K562 (cell line): Measurements from ENCODE around the gene ELSPBP1. TPM values are rescaled to one million over a fixed set of nuclear protein-coding genes. Genes with fewer than 3 reads are reported as not detected.

Experiments used
- ATAC-seq: fragments of 200-7000 bp; cut with Tn5 transposase; 3 replicates; pipeline ENCODE4 v1.9.1; 2020; ENCODE audit warnings: moderate library complexity
- BruUV-seq: library from RNA; stranded (reverse); fragments of 400-500 nt; replicated peaks from 2 replicates; lab custom pipeline; 2021; lab: Mats Ljungman, UMichigan
- CTCF ChIA-PET: fragments of 300-600 bp; formaldehyde crosslinking; extraction: SDS; loops from one replicate; lab custom pipeline; 2021; ENCODE audit warnings: low intra/inter-chr PET ratio; lab: Yijun Ruan, JAX
- POLR2A ChIA-PET: fragments of 300-600, 350-650 bp; sonication (Branson Sonifier 250); formaldehyde crosslinking; extraction: SDS; loops from one replicate; lab custom pipeline; 2021; ENCODE audit warnings: antibody characterized with exemption, inconsistent platforms; lab: Yijun Ruan, JAX
- DNase-seq, 4 experiments: peaks; one replicate each; pipeline versions ENCODE4 v3.0.0 to v3.0.0-alpha.2; 2011 to 2018; ENCODE audit warnings: low spot score in 3 of 4, mixed read lengths in 3 of 4; ENCODE audit errors: extremely low read depth in 1 of 4
- FAIRE-seq: peaks from 2 replicates; lab custom pipeline; 2011; peaks lifted over from hg19 to GRCh38; lab: Jason Lieb, UNC
- H2AFZ ChIP-seq: 2 replicates; pipeline ENCODE4 v1.6.0; 2011; ENCODE audit warnings: low read depth, low read length, control low read depth, inconsistent platforms
- H3K27ac ChIP-seq: fragments of 200-600 bp; 3 replicates; pipeline ENCODE4 v1.8.0; 2011; ENCODE audit warnings: low read depth, mild to moderate bottlenecking, control low read depth, inconsistent platforms, low read length, moderate library complexity, mixed read lengths; ENCODE audit errors: extremely low read depth
- H3K27me3 ChIP-seq, 2 experiments: fragments of 300-600 bp in 1 of 2; 2 replicates in 1 of 2; 3 replicates in 1 of 2; pipeline versions ENCODE4 v1.6.0 to v1.8.0; 2011; ENCODE audit warnings: inconsistent platforms in 2 of 2, low read length in 2 of 2, mild to moderate bottlenecking in 1 of 2, mixed read lengths in 1 of 2, moderate library complexity in 1 of 2; ENCODE audit not compliant: control insufficient read depth in 2 of 2, insufficient read depth in 2 of 2
- H3K36me3 ChIP-seq: fragments of 300-600 bp; 3 replicates; pipeline ENCODE4 v1.8.0; 2011; ENCODE audit warnings: mild to moderate bottlenecking, low read length, inconsistent platforms; ENCODE audit not compliant: control insufficient read depth, insufficient read depth
- H3K4me1 ChIP-seq, 2 experiments: fragments of 200-600 bp in 1 of 2; replicated peaks in 1 of 2; 2 replicates in 1 of 2; 3 replicates in 1 of 2; pipeline versions ENCODE4 v1.5.1 to v1.8.0; 2011; ENCODE audit warnings: inconsistent platforms in 2 of 2, low read length in 2 of 2, mild to moderate bottlenecking in 1 of 2, mixed read lengths in 1 of 2, moderate library complexity in 1 of 2; ENCODE audit not compliant: control insufficient read depth in 2 of 2, insufficient read depth in 2 of 2
- H3K4me2 ChIP-seq: 2 replicates; pipeline ENCODE4 v1.6.1; 2011; ENCODE audit warnings: low read length, control low read depth, inconsistent platforms, mixed read lengths; ENCODE audit not compliant: insufficient read depth
- H3K4me3 ChIP-seq: fragments of 200-600 bp; sonication (generic), shearing (Covaris generic); 2 replicates; pipeline ENCODE4 v1.5.1; 2016; ENCODE audit warnings: control low read depth, inconsistent platforms
- H3K79me2 ChIP-seq: fragments of 200-600 bp; 3 replicates; pipeline ENCODE4 v1.8.0; 2011; ENCODE audit warnings: low read length, inconsistent platforms; ENCODE audit not compliant: control insufficient read depth, insufficient read depth
- H3K9ac ChIP-seq, 2 experiments: 2 replicates each; pipeline versions ENCODE4 v1.6.0 to v1.6.1; 2011; ENCODE audit warnings: low read depth in 2 of 2, low read length in 2 of 2, control low read depth in 1 of 2, inconsistent platforms in 1 of 2, mild to moderate bottlenecking in 1 of 2, mixed read lengths in 1 of 2; ENCODE audit not compliant: insufficient read depth in 1 of 2
- H3K9me1 ChIP-seq: one replicate; pipeline ENCODE4 v1.6.0; 2011; ENCODE audit warnings: inconsistent platforms, mild to moderate bottlenecking, low read length, moderate library complexity; ENCODE audit not compliant: control insufficient read depth, insufficient read depth
- H3K9me3 ChIP-seq: replicated peaks from 2 replicates; pipeline ENCODE4 v1.5.1; 2011; ENCODE audit warnings: low read depth, low read length, inconsistent platforms; ENCODE audit not compliant: control insufficient read depth, insufficient read depth
- H4K20me1 ChIP-seq: replicated peaks from 2 replicates; pipeline ENCODE4 v1.6.1; 2011; ENCODE audit warnings: low read length, inconsistent platforms, mixed read lengths; ENCODE audit not compliant: control insufficient read depth, insufficient read depth
- ARID1B ChIP-seq: fragments of 450-650 bp; IDR thresholded peaks from 2 replicates; pipeline ENCODE4 v1.6.1; 2016; ENCODE audit warnings: antibody characterized with exemption, mild to moderate bottlenecking, inconsistent platforms
- CBFA2T2 ChIP-seq: fragments of 450-650 bp; conservative IDR thresholded peaks from 2 replicates; pipeline ENCODE4 v1.6.1; 2017; ENCODE audit warnings: mild to moderate bottlenecking
- CBFA2T3 ChIP-seq: fragments of 450-650 bp; IDR thresholded peaks from 2 replicates; pipeline ENCODE4 v1.6.1; 2017
- GTF2E2 ChIP-seq: fragments of 200-800 bp; sonication (Bioruptor generic); IDR thresholded peaks from 2 replicates; pipeline ENCODE4 v1.6.1; 2016; ENCODE audit warnings: missing genetic modification characterization, missing compliant biosample characterization
- NCOR1 ChIP-seq: fragments of 450-650 bp; IDR thresholded peaks from 2 replicates; pipeline ENCODE4 v1.6.1; 2016; ENCODE audit warnings: mild to moderate bottlenecking, moderate library complexity
- TAL1 ChIP-seq: fragments of 450-650 bp; IDR thresholded peaks from 2 replicates; pipeline ENCODE4 v1.6.1; 2016; ENCODE audit warnings: mild to moderate bottlenecking
- ZNF316 ChIP-seq: fragments of 450-650 bp; IDR thresholded peaks from 2 replicates; pipeline ENCODE4 v1.6.1; 2016
- WGBS: fragments of 100-300 bp; shearing (Covaris generic); methylation state at CpG from one replicate; pipeline ENCODE4 v1.1.6; 2016; ENCODE audit warnings: low coverage, mixed read lengths; ENCODE audit not compliant: insufficient coverage; ENCODE audit errors: missing lambda C conversion rate; 5-methylcytosine and 5-hydroxymethylcytosine counted together
- in situ Hi-C: fragments of 300-500 bp; cut with MboI; formaldehyde crosslinking; loops from 4 replicates; pipeline ENCODE4 v1.15.0; 2018; ENCODE audit warnings: inconsistent platforms, mixed read lengths
- intact Hi-C: fragments of 100-400 bp; cut with micrococcal nuclease; formaldehyde crosslinking; loops from 2 replicates; pipeline ENCODE4 v1.14.2; 2022
- polyA plus RNA-seq, 8 experiments: library from polyadenylated mRNA; depleted of rRNA in 4 of 8; stranded (reverse) in 5 of 8; unstranded in 3 of 8; fragments of >200 nt; fragmentation: Nextera tagmentation in 2 of 8; fragmentation: Illumina TruSeq in 1 of 8; extraction: Ambion mirVana in 2 of 8; extraction: Trizol in 1 of 8; gene quantifications; 2 replicates each; pipeline versions ENCODE4 v1.2.1 to v1.2.3, GENCODE V29; 2011 to 2014; ENCODE audit warnings: inconsistent platforms in 1 of 8, missing spikeins in 1 of 8
- total RNA-seq, 7 experiments: library from RNA; depleted of rRNA in 6 of 7; stranded (reverse); fragments of >200 nt in 6 of 7; fragmentation: Illumina TruSeq in 2 of 7; extraction: Trizol in 2 of 7; gene quantifications; 2 replicates each; pipeline versions ENCODE4 v1.2.1 to v1.2.3, GENCODE V29; 2011 to 2021; ENCODE audit warnings: low replicate concordance in 1 of 7
- TF ChIP-seq, protein P1 (sequence below): fragments of 250-450 bp; sonication (Bioruptor Pico); IDR thresholded peaks from 2 replicates; pipeline ENCODE4 v1.5.0; 2020; ENCODE audit warnings: mild to moderate bottlenecking, borderline replicate concordance

The ELSPBP1 gene
- total and polyA plus RNA-seq, 9 of the 15 experiments (the other 6 are each of a cell fraction or from before 2014, with no cell fraction given), result not detected

- DNase-seq (peak in 2 of 4 experiments; percentile 21 to 39), FAIRE-seq (no peak), ATAC-seq (no peak; the same call in 2 of the 3 replicates)
- Histone ChIP-seq H3K27ac (no peak within 1 kb of the TSS), H3K4me2 (no peak within 1 kb of the TSS), H3K79me2 (no peaks in the 10 kb centered on the region), H3K9me3 (no peaks in the 10 kb centered on the region), H4K20me1 (no peaks in the 10 kb centered on the region), H3K9me1 (peaks cover 2% of the 10 kb centered on the region), H3K36me3 (no peaks in the 10 kb centered on the region), H3K4me3 (no peak within 1 kb of the TSS), H3K4me1 (peaks cover 3% of the 10 kb centered on the region in 2 experiments; a peak in 2 of 5 replicates), H2AFZ (no peak within 1 kb of the TSS), H3K9ac (0 out of 4 replicates have a peak within 1 kb of the TSS, but pooled peaks of 1 of the 2 experiments have one; percentile 47), H3K27me3 (peaks cover 9 to 24% of the 10 kb centered on the region in 2 experiments; a peak in 3 of 5 replicates)
- intact Hi-C loops, result no loop called here
- POLR2A ChIA-PET, result interaction anchor here (1.2 kb wide), 1 partner anchor 18 kb away, joined by 4 read pairs; no protein-coding TSS in a partner anchor
- CTCF ChIA-PET, result no interaction called here
- in situ Hi-C loops, result no loop called here
- WGBS, result 0% methylated on average over 4 of the region's 10 CpGs
- 0 out of 2 replicates have a peak, but pooled peaks have one; percentile 8 for TF ChIP-seq ZNF316
- peak; percentile 36; the same call in 1 of the 2 replicates for TF ChIP-seq TAL1
- TF ChIP-seq, protein P1, sequence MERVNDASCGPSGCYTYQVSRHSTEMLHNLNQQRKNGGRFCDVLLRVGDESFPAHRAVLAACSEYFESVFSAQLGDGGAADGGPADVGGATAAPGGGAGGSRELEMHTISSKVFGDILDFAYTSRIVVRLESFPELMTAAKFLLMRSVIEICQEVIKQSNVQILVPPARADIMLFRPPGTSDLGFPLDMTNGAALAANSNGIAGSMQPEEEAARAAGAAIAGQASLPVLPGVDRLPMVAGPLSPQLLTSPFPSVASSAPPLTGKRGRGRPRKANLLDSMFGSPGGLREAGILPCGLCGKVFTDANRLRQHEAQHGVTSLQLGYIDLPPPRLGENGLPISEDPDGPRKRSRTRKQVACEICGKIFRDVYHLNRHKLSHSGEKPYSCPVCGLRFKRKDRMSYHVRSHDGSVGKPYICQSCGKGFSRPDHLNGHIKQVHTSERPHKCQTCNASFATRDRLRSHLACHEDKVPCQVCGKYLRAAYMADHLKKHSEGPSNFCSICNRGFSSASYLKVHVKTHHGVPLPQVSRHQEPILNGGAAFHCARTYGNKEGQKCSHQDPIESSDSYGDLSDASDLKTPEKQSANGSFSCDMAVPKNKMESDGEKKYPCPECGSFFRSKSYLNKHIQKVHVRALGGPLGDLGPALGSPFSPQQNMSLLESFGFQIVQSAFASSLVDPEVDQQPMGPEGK (CRISPR knock-in tag), result no peak
- TF ChIP-seq NCOR1, result peak; percentile 26; the same call in 1 of the 2 replicates
- peak; percentile 44; the same call in 1 of the 2 replicates for TF ChIP-seq ARID1B
- TF ChIP-seq CBFA2T3, result peak; percentile 66
- TF ChIP-seq CBFA2T2, result peak; percentile 51
- TF ChIP-seq GTF2E2 (tag), result no peak
- no TSS peak for BruUV-seq
These were observed 49.3 kb downstream of the ELSPBP1 start, which contains the start of gene CABP5 for GRCh38 chr19:48043675-48044258. TSS of gene CABP5 (minus strand) at chr19:48044079. CDS start at chr19:48043922, 157 bp downstream.
